ENCODE results near the gene SUN3. TPM values are rescaled to one million over a fixed set of nuclear protein-coding genes. Genes with fewer than 3 reads are reported as not detected.

The SUN3 gene
- polyA plus RNA-seq, 1 donor from 2014 or later: not detected

- Histone ChIP-seq H3K27ac (ENCODE audit: low read length) (no peak overlapping the region), H4K20me1 (ENCODE audit: insufficient read depth) (no peaks in the 10 kb centered on the region), H3F3A (ENCODE audit: insufficient read depth, low read length, poor library complexity, severe bottlenecking) (no peaks in the 10 kb centered on the region), H3K9ac (ENCODE audit: low read length) (no peak overlapping the region), H2AFZ (ENCODE audit: low read depth, low read length) (no peak overlapping the region), H3K27me3 (ENCODE audit: insufficient read depth, low read depth, low read length) (peaks cover 28% of the 10 kb centered on the region), H3K4me3 (ENCODE audit: low read length) (no peak overlapping the region), H3K9me3 (ENCODE audit: low read length) (no peaks in the 10 kb centered on the region), H3K79me2 (replicated peaks; ENCODE audit: insufficient read depth, low read length) (no peaks in the 10 kb centered on the region), H3K9me2 (ENCODE audit: insufficient read depth, low read length) (no peaks in the 10 kb centered on the region), H3K4me2 (ENCODE audit: low read length) (no peak overlapping the region), H3K36me3 (ENCODE audit: insufficient read depth, low read length) (no peaks in the 10 kb centered on the region)
- TF ChIP-seq CTCF (IDR thresholded peaks at IDR 0.05; ENCODE audit: poor library complexity, severe bottlenecking): no peak
- TF ChIP-seq MXI1 (conservative IDR thresholded peaks at IDR 0.05; ENCODE audit: poor library complexity, severe bottlenecking): no peak
- TF ChIP-seq RAD21 (conservative IDR thresholded peaks at IDR 0.05): no peak
- TF ChIP-seq TAF1 (IDR thresholded peaks at IDR 0.05; ENCODE audit: low read depth): no peak
- TF ChIP-seq, protein P1, sequence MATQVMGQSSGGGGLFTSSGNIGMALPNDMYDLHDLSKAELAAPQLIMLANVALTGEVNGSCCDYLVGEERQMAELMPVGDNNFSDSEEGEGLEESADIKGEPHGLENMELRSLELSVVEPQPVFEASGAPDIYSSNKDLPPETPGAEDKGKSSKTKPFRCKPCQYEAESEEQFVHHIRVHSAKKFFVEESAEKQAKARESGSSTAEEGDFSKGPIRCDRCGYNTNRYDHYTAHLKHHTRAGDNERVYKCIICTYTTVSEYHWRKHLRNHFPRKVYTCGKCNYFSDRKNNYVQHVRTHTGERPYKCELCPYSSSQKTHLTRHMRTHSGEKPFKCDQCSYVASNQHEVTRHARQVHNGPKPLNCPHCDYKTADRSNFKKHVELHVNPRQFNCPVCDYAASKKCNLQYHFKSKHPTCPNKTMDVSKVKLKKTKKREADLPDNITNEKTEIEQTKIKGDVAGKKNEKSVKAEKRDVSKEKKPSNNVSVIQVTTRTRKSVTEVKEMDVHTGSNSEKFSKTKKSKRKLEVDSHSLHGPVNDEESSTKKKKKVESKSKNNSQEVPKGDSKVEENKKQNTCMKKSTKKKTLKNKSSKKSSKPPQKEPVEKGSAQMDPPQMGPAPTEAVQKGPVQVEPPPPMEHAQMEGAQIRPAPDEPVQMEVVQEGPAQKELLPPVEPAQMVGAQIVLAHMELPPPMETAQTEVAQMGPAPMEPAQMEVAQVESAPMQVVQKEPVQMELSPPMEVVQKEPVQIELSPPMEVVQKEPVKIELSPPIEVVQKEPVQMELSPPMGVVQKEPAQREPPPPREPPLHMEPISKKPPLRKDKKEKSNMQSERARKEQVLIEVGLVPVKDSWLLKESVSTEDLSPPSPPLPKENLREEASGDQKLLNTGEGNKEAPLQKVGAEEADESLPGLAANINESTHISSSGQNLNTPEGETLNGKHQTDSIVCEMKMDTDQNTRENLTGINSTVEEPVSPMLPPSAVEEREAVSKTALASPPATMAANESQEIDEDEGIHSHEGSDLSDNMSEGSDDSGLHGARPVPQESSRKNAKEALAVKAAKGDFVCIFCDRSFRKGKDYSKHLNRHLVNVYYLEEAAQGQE (IDR thresholded peaks at IDR 0.05; ENCODE audit: borderline replicate concordance): no peak
- no peak for TF ChIP-seq POLR2AphosphoS5 (IDR thresholded peaks at IDR 0.05)
- no peak for TF ChIP-seq EP300 (conservative IDR thresholded peaks at IDR 0.05; ENCODE audit: poor library complexity, severe bottlenecking)
- no peak for TF ChIP-seq EZH2 (IDR thresholded peaks at IDR 0.05; ENCODE audit: borderline replicate concordance, insufficient read depth, low read length, poor library complexity, severe bottlenecking)
- TF ChIP-seq SMC3 (conservative IDR thresholded peaks at IDR 0.05; ENCODE audit: poor library complexity): no peak
Measured at GRCh38 chr7:48038815-48039506, 10.1 kb upstream of the SUN3 start.

DNA sequence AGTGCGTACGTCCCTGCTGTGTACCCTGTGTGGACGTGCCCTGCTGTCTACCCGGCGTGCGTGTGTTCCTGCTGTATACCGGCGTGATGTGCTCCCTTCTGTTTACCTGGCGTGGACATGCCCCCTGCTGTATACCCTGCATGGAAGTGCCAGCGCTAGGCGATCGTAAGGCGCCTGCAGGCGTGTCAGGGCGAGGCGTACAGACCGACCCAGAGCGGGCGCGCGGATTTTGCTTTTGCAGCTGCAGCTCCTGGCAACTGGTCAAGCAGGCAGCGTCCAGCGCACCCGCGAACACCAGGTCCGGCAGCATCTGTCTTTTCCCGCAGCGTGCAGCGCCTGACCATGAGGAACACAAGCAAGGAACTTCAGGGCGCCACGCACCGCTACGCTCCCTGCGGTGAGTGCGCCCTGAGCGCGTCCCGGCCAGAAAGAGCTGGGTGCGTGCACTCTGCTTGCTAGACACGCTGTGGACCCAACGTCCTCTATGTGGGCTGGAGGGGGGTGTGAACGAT is 7.1 kb upstream of the SUN3 start:
- Histone ChIP-seq H3K79me2 (replicated peaks; ENCODE audit: insufficient read depth, low read length) (no peaks in the 10 kb centered on the region), H3K27me3 (ENCODE audit: insufficient read depth, low read depth, low read length) (peaks cover 34% of the 10 kb centered on the region), H3F3A (ENCODE audit: insufficient read depth, low read length, poor library complexity, severe bottlenecking) (no peaks in the 10 kb centered on the region), H3K9me3 (ENCODE audit: low read length) (no peaks in the 10 kb centered on the region), H3K9ac (ENCODE audit: low read length) (no peak overlapping the region), H3K9me2 (ENCODE audit: insufficient read depth, low read length) (no peaks in the 10 kb centered on the region), H3K4me2 (ENCODE audit: low read length) (peak overlapping the region; percentile 76), H2AFZ (ENCODE audit: low read depth, low read length) (peak overlapping the region; percentile 25), H3K27ac (ENCODE audit: low read length) (no peak overlapping the region), H3K4me3 (ENCODE audit: low read length) (peak overlapping the region; percentile 92), H3K36me3 (ENCODE audit: insufficient read depth, low read length) (no peaks in the 10 kb centered on the region), H4K20me1 (ENCODE audit: insufficient read depth) (no peaks in the 10 kb centered on the region)
- TF ChIP-seq CTCF (IDR thresholded peaks at IDR 0.05; ENCODE audit: poor library complexity, severe bottlenecking) (no peak), EP300 (conservative IDR thresholded peaks at IDR 0.05; ENCODE audit: poor library complexity, severe bottlenecking) (no peak), TAF1 (IDR thresholded peaks at IDR 0.05; ENCODE audit: low read depth) (no peak), MXI1 (conservative IDR thresholded peaks at IDR 0.05; ENCODE audit: poor library complexity, severe bottlenecking) (no peak), RAD21 (conservative IDR thresholded peaks at IDR 0.05) (no peak), EZH2 (IDR thresholded peaks at IDR 0.05; ENCODE audit: borderline replicate concordance, insufficient read depth, low read length, poor library complexity, severe bottlenecking) (peak; percentile 38)
